ENCODE measurements around the gene TES. TPM values are rescaled to one million over a fixed set of nuclear protein-coding genes. Genes with fewer than 3 reads are reported as not detected.

The TES gene
- total and polyA plus RNA-seq, 2 of the 13 experiments (the other 11 are each of a cell fraction or from before 2014, with no cell fraction given) = 21.6 to 23.0 TPM

DNA sequence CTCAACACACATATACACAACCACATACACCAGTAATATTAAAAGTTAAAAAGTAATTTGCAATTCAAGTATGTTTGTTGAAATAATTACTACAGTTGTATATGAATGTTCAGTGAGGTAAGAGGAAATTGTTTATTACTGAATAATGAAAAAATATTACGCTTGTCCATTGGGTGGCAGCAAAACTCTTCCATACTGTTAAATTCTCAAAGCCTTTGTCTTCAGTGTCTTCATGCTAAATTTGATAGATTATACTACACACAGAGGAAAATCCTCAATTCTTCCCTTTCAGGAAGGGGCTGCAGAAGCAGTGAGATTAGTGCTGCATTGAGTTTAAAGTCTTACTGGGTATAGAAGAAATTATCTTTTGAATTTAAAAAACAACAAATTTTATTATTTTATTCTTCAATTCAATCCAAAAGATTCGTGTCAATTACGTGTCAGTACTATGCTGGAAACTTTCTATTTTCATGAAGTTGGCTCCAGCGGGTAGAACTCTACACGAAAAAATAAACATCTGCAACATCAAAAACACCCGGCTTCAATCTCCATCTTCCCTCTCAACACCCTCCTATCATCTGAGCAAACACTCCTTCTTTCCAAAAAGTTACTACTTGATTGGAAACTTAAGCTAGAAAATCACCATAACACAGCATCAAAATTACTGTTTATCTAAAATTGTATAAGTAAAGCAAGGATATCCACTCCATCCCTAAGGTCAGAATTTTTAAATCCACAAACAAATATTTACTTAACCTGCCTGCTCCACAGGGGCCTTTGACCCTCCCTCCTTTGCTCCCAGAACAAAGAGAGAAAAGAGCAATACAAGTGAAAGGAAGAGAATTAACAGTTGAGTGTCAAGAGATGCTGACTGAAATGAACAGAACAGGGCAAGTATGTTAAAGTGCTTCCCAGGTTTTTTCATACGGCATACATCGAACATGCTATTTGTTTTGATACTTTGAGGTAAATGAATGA lies 37.0 kb upstream of the TES start (continued):
- TF ChIP-seq ZNF205 (CRISPR knock-in tag; IDR thresholded peaks at IDR 0.05) (peak; percentile 25; the same call in 1 of the 2 replicates), ZNF331 (CRISPR knock-in tag; IDR thresholded peaks at IDR 0.05) (0 out of 2 replicates have a peak, but pooled peaks have one; percentile 31), ZSCAN12 (CRISPR knock-in tag; IDR thresholded peaks at IDR 0.05) (0 out of 2 replicates have a peak, but pooled peaks have one; percentile 39), ISL2 (CRISPR knock-in tag; IDR thresholded peaks at IDR 0.05) (peak; percentile 86), SP5 (CRISPR knock-in tag; IDR thresholded peaks at IDR 0.05; ENCODE audit: borderline replicate concordance, low read depth) (peak; percentile 85), EP300 (IDR thresholded peaks at IDR 0.05; ENCODE audit: low read depth in 2 of 2, low read length in 2 of 2) (peak in 1 of 2 experiments; percentile 66; a peak in 2 of 4 replicates), EP300 (CRISPR knock-in tag; IDR thresholded peaks at IDR 0.05; ENCODE audit: borderline replicate concordance) (no peak), PAX8 (CRISPR knock-in tag; IDR thresholded peaks at IDR 0.05; ENCODE audit: borderline replicate concordance) (no peak), POLR2A (IDR thresholded peaks at IDR 0.05; ENCODE audit: insufficient read depth in 1 of 2, low read depth in 2 of 2, low read length in 2 of 2) (no peak), HNF4A (CRISPR knock-in tag; IDR thresholded peaks at IDR 0.05) (peak; percentile 68), ARNT2 (CRISPR knock-in tag; IDR thresholded peaks at IDR 0.05; ENCODE audit: low read depth) (no peak), NCOA2 (CRISPR knock-in tag; IDR thresholded peaks at IDR 0.05) (peak; percentile 61), PLRG1 (conservative IDR thresholded peaks at IDR 0.05) (no peak)
- TF ChIP-seq, protein P1, sequence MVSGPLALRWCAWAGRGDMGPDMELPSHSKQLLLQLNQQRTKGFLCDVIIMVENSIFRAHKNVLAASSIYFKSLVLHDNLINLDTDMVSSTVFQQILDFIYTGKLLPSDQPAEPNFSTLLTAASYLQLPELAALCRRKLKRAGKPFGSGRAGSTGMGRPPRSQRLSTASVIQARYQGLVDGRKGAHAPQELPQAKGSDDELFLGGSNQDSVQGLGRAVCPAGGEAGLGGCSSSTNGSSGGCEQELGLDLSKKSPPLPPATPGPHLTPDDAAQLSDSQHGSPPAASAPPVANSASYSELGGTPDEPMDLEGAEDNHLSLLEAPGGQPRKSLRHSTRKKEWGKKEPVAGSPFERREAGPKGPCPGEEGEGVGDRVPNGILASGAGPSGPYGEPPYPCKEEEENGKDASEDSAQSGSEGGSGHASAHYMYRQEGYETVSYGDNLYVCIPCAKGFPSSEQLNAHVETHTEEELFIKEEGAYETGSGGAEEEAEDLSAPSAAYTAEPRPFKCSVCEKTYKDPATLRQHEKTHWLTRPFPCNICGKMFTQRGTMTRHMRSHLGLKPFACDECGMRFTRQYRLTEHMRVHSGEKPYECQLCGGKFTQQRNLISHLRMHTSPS (CRISPR knock-in tag; IDR thresholded peaks at IDR 0.05; ENCODE audit: low read depth) = no peak
- TF ChIP-seq, protein P2, sequence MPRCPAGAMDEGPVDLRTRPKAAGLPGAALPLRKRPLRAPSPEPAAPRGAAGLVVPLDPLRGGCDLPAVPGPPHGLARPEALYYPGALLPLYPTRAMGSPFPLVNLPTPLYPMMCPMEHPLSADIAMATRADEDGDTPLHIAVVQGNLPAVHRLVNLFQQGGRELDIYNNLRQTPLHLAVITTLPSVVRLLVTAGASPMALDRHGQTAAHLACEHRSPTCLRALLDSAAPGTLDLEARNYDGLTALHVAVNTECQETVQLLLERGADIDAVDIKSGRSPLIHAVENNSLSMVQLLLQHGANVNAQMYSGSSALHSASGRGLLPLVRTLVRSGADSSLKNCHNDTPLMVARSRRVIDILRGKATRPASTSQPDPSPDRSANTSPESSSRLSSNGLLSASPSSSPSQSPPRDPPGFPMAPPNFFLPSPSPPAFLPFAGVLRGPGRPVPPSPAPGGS (CRISPR knock-in tag; IDR thresholded peaks at IDR 0.05) = no peak
- TF ChIP-seq, protein P3, sequence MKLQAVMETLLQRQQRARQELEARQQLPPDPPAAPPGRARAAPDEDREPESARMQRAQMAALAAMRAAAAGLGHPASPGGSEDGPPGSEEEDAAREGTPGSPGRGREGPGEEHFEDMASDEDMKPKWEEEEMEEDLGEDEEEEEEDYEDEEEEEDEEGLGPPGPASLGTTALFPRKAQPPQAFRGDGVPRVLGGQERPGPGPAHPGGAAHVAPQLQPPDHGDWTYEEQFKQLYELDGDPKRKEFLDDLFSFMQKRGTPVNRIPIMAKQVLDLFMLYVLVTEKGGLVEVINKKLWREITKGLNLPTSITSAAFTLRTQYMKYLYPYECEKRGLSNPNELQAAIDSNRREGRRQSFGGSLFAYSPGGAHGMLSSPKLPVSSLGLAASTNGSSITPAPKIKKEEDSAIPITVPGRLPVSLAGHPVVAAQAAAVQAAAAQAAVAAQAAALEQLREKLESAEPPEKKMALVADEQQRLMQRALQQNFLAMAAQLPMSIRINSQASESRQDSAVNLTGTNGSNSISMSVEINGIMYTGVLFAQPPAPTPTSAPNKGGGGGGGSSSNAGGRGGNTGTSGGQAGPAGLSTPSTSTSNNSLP (IDR thresholded peaks at IDR 0.05; ENCODE audit: low read depth, low read length) = peak; percentile 31; the same call in 1 of the 2 replicates
- TF ChIP-seq, protein P4, sequence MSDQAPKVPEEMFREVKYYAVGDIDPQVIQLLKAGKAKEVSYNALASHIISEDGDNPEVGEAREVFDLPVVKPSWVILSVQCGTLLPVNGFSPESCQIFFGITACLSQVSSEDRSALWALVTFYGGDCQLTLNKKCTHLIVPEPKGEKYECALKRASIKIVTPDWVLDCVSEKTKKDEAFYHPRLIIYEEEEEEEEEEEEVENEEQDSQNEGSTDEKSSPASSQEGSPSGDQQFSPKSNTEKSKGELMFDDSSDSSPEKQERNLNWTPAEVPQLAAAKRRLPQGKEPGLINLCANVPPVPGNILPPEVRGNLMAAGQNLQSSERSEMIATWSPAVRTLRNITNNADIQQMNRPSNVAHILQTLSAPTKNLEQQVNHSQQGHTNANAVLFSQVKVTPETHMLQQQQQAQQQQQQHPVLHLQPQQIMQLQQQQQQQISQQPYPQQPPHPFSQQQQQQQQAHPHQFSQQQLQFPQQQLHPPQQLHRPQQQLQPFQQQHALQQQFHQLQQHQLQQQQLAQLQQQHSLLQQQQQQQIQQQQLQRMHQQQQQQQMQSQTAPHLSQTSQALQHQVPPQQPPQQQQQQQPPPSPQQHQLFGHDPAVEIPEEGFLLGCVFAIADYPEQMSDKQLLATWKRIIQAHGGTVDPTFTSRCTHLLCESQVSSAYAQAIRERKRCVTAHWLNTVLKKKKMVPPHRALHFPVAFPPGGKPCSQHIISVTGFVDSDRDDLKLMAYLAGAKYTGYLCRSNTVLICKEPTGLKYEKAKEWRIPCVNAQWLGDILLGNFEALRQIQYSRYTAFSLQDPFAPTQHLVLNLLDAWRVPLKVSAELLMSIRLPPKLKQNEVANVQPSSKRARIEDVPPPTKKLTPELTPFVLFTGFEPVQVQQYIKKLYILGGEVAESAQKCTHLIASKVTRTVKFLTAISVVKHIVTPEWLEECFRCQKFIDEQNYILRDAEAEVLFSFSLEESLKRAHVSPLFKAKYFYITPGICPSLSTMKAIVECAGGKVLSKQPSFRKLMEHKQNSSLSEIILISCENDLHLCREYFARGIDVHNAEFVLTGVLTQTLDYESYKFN (CRISPR knock-in tag; conservative IDR thresholded peaks at IDR 0.05) = peak; percentile 75
- TF ChIP-seq, protein P5, sequence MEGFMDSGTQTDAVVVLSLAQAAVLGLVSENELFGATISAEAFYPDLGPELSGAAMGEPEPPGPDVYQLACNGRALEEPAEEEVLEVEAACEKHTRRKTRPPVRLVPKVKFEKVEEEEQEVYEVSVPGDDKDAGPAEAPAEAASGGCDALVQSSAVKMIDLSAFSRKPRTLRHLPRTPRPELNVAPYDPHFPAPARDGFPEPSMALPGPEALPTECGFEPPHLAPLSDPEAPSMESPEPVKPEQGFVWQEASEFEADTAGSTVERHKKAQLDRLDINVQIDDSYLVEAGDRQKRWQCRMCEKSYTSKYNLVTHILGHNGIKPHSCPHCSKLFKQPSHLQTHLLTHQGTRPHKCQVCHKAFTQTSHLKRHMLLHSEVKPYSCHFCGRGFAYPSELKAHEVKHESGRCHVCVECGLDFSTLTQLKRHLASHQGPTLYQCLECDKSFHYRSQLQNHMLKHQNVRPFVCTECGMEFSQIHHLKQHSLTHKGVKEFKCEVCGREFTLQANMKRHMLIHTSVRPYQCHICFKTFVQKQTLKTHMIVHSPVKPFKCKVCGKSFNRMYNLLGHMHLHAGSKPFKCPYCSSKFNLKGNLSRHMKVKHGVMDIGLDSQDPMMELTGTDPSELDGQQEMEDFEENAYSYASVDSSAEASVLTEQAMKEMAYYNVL (CRISPR knock-in tag; IDR thresholded peaks at IDR 0.05; ENCODE audit: borderline replicate concordance) = peak; percentile 94

Measured in HepG2 (cell line).